ENCODE results near the gene PHGDH.

Gene PHGDH

DNA sequence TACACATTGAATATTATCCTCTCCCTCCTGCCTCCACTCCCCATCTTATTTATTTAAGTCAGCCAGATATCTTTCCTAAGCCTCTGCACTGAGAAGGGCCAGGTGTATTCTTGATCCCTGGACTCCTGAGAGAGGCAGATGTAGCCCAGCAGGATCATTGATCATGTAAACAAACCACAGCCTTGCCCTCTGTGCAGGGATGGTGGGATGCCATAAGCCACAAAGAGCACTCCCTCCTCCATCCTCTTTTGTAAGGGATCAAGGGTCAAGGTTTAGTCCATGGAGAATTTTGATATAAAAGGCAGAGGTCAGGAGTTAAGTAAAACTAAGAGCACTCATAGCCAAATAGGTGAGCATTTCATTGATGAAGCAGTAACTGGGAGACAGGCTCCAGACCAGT is 17.3 kb downstream of the PHGDH start:
- H3K4me3 ChIP-seq (ENCODE audit: control insufficient read depth, low read depth, low read length), result no peak overlapping the region
- DNase-seq (ENCODE audit: low read depth), result no peak
- TF ChIP-seq, protein P1, sequence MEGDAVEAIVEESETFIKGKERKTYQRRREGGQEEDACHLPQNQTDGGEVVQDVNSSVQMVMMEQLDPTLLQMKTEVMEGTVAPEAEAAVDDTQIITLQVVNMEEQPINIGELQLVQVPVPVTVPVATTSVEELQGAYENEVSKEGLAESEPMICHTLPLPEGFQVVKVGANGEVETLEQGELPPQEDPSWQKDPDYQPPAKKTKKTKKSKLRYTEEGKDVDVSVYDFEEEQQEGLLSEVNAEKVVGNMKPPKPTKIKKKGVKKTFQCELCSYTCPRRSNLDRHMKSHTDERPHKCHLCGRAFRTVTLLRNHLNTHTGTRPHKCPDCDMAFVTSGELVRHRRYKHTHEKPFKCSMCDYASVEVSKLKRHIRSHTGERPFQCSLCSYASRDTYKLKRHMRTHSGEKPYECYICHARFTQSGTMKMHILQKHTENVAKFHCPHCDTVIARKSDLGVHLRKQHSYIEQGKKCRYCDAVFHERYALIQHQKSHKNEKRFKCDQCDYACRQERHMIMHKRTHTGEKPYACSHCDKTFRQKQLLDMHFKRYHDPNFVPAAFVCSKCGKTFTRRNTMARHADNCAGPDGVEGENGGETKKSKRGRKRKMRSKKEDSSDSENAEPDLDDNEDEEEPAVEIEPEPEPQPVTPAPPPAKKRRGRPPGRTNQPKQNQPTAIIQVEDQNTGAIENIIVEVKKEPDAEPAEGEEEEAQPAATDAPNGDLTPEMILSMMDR (conservative IDR thresholded peaks at IDR 0.05; ENCODE audit: control insufficient read depth, insufficient read depth, low read depth, low read length), result no peak

DNA sequence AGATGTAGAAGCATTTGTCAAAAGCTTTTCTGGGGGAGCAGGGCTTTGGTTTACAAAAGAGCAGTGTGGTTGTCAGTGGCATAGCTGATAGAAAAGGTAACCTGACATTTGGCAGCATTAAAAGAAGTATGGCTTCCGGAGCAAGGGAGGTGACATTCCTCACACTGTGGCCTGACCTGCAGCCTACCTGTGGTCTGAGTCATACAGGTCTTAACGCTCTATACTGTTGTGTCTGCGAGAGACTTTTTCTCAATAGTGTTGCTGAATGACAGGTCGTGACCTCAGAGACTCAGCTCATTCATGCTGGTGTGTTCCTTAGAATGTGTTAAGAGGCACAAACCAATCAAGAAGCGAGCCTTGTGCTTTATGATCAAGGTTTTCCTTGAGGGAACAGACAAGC is 19.3 kb downstream of the PHGDH start:
- DNase-seq (ENCODE audit: low read depth), result no peak
- TF ChIP-seq, protein P1 (conservative IDR thresholded peaks at IDR 0.05; ENCODE audit: control insufficient read depth, insufficient read depth, low read depth, low read length), result no peak

DNA sequence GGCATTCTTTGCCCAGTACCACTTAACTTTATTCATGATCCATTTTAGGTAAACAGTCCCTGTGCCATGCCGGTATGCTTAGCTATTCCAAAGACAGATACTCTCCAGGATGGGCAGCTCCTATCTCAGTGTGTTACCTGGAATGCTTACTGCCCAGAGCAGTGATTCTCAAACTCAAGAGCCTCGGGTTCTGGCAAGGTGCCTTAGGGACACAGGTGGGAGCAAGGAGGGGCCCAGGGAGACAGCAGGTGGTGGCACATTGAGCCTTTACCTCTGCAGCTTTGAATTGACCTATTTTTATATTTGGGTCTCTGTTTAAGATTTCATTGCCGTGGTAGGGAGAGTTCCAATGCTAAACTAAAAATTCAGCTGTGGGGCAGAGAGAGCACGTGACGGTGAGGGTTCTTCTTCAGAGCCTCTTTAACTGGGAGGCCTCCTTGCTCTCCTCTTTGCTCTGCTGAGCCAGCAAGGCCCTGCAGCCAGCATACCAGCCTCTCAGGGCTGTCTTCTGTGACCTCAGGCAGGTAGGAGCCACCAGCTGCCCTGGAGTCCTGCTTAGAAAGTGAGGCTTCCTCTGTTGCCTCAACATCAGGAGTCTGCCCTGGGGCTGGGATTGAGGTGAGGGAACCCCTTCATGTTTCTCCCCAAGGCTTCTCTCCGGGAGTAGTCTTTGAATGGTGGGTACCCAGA is 20.2 kb downstream of the PHGDH start:
- DNase-seq (ENCODE audit: low read depth), result no peak
- no peak overlapping the region for H3K4me3 ChIP-seq (ENCODE audit: control insufficient read depth, low read depth, low read length)
- TF ChIP-seq, protein P1 (conservative IDR thresholded peaks at IDR 0.05; ENCODE audit: control insufficient read depth, insufficient read depth, low read depth, low read length), result no peak

More for the DNA sequence above, 19.3 kb downstream of the PHGDH start:
- H3K4me3 ChIP-seq (ENCODE audit: control insufficient read depth, low read depth, low read length), result no peak overlapping the region

DNA sequence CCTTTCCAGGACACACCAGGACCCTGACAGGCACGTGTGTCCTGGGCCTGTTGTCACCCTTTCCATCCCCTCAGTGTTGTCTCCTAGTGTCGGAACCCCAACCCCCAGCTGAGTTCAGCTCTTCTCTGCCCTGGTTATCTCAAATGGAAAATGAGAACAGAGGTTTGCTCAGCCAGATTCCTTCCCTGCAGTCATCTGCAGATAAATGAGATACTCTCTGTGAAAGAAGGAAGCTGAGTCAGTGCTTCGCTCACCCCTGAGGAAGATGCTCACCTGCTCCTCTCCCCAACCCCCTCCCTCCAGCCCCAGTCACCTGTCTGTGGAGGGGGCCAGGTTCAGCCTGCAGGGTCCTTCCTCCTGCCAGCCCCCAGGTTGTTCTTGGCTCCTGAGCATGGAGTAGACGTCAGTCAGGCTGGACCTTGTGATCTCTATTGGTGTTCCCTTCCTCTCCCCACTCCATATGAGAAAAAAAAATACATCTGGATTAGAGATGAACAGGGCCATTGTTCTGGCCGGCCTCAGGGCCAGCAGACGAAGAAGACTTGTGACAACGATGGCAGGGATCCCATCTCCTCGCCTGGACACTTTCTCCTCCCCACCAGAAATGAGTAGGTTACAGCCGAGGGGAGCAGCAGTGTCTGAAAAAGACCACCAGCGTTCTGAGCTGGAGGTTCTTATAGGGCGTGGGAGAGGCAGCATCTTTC is 20.9 kb downstream of the PHGDH start:
- DNase-seq (ENCODE audit: low read depth), result no peak
- no peak overlapping the region for H3K4me3 ChIP-seq (ENCODE audit: control insufficient read depth, low read depth, low read length)
- TF ChIP-seq, protein P1 (conservative IDR thresholded peaks at IDR 0.05; ENCODE audit: control insufficient read depth, insufficient read depth, low read depth, low read length), result no peak

DNA sequence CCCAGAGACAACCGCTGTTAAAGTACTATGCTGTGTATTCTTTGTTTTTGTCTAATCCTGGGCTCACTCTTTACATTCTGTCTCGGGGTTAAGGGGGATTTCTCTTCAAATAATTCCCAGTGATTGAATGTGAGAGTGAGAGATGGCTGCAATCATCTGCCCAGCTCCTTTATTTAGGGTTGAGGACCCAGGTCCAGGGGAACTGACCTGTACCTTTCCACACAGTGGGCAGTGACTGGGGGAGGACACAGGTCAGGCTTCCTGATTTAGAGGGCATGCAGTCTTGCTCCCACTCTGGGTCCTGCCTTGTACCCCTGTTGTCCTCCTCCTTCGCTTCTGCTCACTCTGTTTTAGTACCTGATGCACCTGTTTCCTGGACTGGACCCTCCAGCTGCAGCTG is 22.0 kb downstream of the PHGDH start:
- H3K4me3 ChIP-seq (ENCODE audit: control insufficient read depth, low read depth, low read length), result no peak overlapping the region
- TF ChIP-seq, protein P1 (conservative IDR thresholded peaks at IDR 0.05; ENCODE audit: control insufficient read depth, insufficient read depth, low read depth, low read length), result no peak
- no peak for DNase-seq (ENCODE audit: low read depth)

DNA sequence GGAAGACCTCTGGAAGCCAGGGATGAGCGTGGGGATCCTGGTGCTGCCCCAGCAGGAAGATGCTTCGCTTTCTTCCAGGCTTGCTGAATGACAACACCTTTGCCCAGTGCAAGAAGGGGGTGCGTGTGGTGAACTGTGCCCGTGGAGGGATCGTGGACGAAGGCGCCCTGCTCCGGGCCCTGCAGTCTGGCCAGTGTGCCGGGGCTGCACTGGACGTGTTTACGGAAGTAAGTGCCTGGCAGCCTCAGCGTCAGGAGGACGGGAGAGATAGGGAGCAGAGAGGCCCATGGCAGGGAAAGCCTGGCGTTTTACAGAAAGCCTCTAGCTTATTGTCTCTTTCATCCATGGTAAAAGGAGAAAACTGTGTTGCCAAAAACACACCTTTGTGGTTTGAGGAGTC is 23.5 kb downstream of the PHGDH start:
- DNase-seq (ENCODE audit: low read depth), result no peak

More for the DNA sequence above, 23.5 kb downstream of the PHGDH start:
- TF ChIP-seq, protein P1 (conservative IDR thresholded peaks at IDR 0.05; ENCODE audit: control insufficient read depth, insufficient read depth, low read depth, low read length), result no peak
- H3K4me3 ChIP-seq (ENCODE audit: control insufficient read depth, low read depth, low read length), result no peak overlapping the region

Data from fibroblast of mammary gland (primary cell).